ENCODE measurements around the gene COG2. TPM values are rescaled to one million over a fixed set of nuclear protein-coding genes. Genes with fewer than 3 reads are reported as not detected.

The COG2 gene
- total RNA-seq, 4 donors from 2014 or later = 21.9 to 34.4 (median 23.8) TPM

DNA sequence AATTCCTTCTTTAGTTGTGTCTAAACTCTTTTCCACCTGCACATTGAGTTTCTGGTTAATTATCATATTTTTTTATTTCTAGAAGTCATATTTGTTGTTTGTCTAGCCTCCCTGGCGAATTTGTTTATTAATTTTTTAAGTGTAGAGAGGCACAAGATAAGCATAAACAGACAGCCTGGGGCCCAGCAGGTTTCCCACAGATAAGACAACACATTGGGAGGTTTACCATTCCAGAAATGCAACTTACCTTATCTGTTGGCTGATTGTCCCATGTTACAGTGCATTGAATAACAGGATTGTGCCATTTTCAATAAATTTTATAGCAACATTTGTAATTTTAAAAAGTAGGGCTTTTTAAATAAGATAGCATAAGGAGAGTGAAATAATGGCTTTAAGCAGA is 34.9 kb downstream of the COG2 start:
- Histone ChIP-seq H3K4me3 (no peak overlapping the region), H3K9me3 (no peaks in the 10 kb centered on the region), H3K27me3 (no peaks in the 10 kb centered on the region), H3K27ac (no peak overlapping the region), H3K36me3 (peaks cover 86% of the 10 kb centered on the region), H3K4me1 (peaks cover 9% of the 10 kb centered on the region)
- WGBS = 97% methylated on average over 1 of the region's 1 CpG
- DNase-seq (ENCODE audit: low spot score in 2 of 2) = no peak
- TF ChIP-seq POLR2AphosphoS5 (IDR thresholded peaks at IDR 0.05) (no peak), POLR2A (IDR thresholded peaks at IDR 0.05) (no peak), EP300 (IDR thresholded peaks at IDR 0.05) (no peak)
- TF ChIP-seq, protein P1, sequence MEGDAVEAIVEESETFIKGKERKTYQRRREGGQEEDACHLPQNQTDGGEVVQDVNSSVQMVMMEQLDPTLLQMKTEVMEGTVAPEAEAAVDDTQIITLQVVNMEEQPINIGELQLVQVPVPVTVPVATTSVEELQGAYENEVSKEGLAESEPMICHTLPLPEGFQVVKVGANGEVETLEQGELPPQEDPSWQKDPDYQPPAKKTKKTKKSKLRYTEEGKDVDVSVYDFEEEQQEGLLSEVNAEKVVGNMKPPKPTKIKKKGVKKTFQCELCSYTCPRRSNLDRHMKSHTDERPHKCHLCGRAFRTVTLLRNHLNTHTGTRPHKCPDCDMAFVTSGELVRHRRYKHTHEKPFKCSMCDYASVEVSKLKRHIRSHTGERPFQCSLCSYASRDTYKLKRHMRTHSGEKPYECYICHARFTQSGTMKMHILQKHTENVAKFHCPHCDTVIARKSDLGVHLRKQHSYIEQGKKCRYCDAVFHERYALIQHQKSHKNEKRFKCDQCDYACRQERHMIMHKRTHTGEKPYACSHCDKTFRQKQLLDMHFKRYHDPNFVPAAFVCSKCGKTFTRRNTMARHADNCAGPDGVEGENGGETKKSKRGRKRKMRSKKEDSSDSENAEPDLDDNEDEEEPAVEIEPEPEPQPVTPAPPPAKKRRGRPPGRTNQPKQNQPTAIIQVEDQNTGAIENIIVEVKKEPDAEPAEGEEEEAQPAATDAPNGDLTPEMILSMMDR (IDR thresholded peaks at IDR 0.05) = no peak

- no peak overlapping the region for H3K4me3 ChIP-seq
- peaks cover 11% of the 10 kb centered on the region for H3K4me1 ChIP-seq
- no peak for DNase-seq (ENCODE audit: low spot score in 2 of 2)
- TF ChIP-seq POLR2A (IDR thresholded peaks at IDR 0.05) (no peak), POLR2AphosphoS5 (IDR thresholded peaks at IDR 0.05) (no peak), EP300 (IDR thresholded peaks at IDR 0.05) (no peak)
- TF ChIP-seq, protein P1 (IDR thresholded peaks at IDR 0.05) = no peak
- H3K36me3 ChIP-seq = peaks cover 87% of the 10 kb centered on the region
- no peak overlapping the region for H3K27ac ChIP-seq
- no peaks in the 10 kb centered on the region for H3K27me3 ChIP-seq
- no peaks in the 10 kb centered on the region for H3K9me3 ChIP-seq
- WGBS = 82% methylated on average over 3 of the region's 3 CpGs
Observed at GRCh38 chr1:230679192-230679591, 36.9 kb downstream of the COG2 start.

DNA sequence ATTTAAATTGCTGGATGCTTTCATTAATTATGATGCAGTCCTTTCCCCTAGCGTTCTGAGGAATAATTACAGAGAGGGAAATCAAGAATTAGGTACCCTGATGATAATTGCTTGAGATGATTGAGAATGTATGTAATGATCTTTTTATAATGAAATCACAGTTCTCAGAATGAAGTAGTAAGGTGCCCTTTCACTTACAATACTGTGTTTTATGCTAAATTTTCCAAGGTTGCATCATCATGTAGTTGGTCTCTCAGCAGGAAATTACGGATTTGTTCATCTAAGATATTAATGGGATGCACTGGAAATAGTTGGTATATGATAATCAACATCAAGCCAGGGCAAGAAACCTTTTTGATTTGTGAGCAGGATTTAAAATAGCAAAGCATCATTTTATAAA is 37.5 kb downstream of the COG2 start:
- Histone ChIP-seq H3K27me3 (no peaks in the 10 kb centered on the region), H3K36me3 (peaks cover 88% of the 10 kb centered on the region), H3K4me1 (peaks cover 11% of the 10 kb centered on the region), H3K9me3 (no peaks in the 10 kb centered on the region), H3K27ac (no peak overlapping the region), H3K4me3 (no peak overlapping the region)
- TF ChIP-seq POLR2AphosphoS5 (IDR thresholded peaks at IDR 0.05) = no peak
- TF ChIP-seq, protein P1 (IDR thresholded peaks at IDR 0.05) = no peak
- TF ChIP-seq POLR2A (IDR thresholded peaks at IDR 0.05) = no peak
- TF ChIP-seq EP300 (IDR thresholded peaks at IDR 0.05) = no peak
- DNase-seq (ENCODE audit: low spot score in 2 of 2) = no peak
- WGBS = 88% methylated on average over 2 of the region's 2 CpGs

GRCh38 chr1:230680300-230681025 is 38.2 kb downstream of the COG2 start:
- WGBS = 70% methylated on average over 4 of the region's 4 CpGs
- Histone ChIP-seq H3K9me3 (no peaks in the 10 kb centered on the region), H3K4me1 (peaks cover 11% of the 10 kb centered on the region), H3K4me3 (no peak overlapping the region), H3K27ac (no peak overlapping the region), H3K36me3 (peaks cover 88% of the 10 kb centered on the region), H3K27me3 (no peaks in the 10 kb centered on the region)
- TF ChIP-seq, protein P1 (IDR thresholded peaks at IDR 0.05) = no peak
- TF ChIP-seq EP300 (IDR thresholded peaks at IDR 0.05) (no peak), POLR2A (IDR thresholded peaks at IDR 0.05) (no peak), POLR2AphosphoS5 (IDR thresholded peaks at IDR 0.05) (no peak)
- no peak for DNase-seq (ENCODE audit: low spot score in 2 of 2)

GRCh38 chr1:230681599-230681998 is 39.3 kb downstream of the COG2 start:
- Histone ChIP-seq H3K36me3 (peaks cover 86% of the 10 kb centered on the region), H3K4me1 (peaks cover 11% of the 10 kb centered on the region), H3K27me3 (no peaks in the 10 kb centered on the region), H3K4me3 (no peak overlapping the region), H3K27ac (no peak overlapping the region), H3K9me3 (no peaks in the 10 kb centered on the region)
- no peak for DNase-seq (ENCODE audit: low spot score in 2 of 2)
- 22% methylated on average over 2 of the region's 2 CpGs for WGBS
- TF ChIP-seq POLR2A (IDR thresholded peaks at IDR 0.05) = no peak
- no peak for TF ChIP-seq EP300 (IDR thresholded peaks at IDR 0.05)
- TF ChIP-seq, protein P1 (IDR thresholded peaks at IDR 0.05) = no peak
- no peak for TF ChIP-seq POLR2AphosphoS5 (IDR thresholded peaks at IDR 0.05)
